RWPE1 (cell line): ENCODE results near the gene IMPDH2.

Experiments used
- CTCF ChIA-PET: fragments of 350-600 bp; sonication (Branson Sonifier 250); formaldehyde crosslinking; extraction: SDS; loops from one replicate; lab custom pipeline; 2021; lab: Yijun Ruan, JAX
- POLR2A ChIA-PET: fragments of 400-600 bp; formaldehyde crosslinking; extraction: SDS; loops from one replicate; lab custom pipeline; 2020; ENCODE audit warnings: antibody characterized with exemption; ENCODE audit not compliant: low non-redundant PET; lab: Yijun Ruan, JAX
- DNase-seq: peaks from one replicate; pipeline ENCODE4 v3.0.0; 2012; ENCODE audit warnings: low spot score
- H3K27ac ChIP-seq: fragments of 450-650 bp; 2 replicates; pipeline ENCODE4 v1.5.1; 2017
- TF ChIP-seq, protein P1 (sequence below): fragments of 450-650 bp; conservative IDR thresholded peaks from 2 replicates; pipeline ENCODE4 v1.5.1; 2017; ENCODE audit warnings: low read depth, mild to moderate bottlenecking

The IMPDH2 gene

DNA sequence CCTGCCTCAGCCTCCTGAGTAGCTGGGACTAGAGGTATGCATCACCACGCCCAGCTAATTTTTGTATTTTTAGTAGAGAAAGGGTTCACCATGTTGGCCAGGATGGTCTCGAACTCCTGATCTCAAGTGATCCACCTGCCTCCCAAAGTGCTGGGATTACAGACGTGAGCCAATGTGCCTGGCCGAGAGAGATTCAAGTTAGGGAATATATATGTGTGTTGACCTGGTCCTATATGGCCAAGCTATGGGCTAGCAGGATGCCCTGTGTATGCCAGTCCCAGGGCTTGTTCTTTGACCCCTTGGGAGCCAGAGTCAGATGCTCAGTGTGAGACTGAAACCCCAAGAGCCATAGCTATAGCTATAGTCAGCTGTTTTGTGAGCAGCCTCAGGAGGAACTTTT is 5.4 kb downstream of the IMPDH2 start:
- CTCF ChIA-PET = interaction anchor here (0.7 kb wide), 1 partner anchor 144 kb away, joined by 3 read pairs; no protein-coding TSS in a partner anchor
- POLR2A ChIA-PET = no interaction called here
- DNase-seq = no peak
- TF ChIP-seq, protein P1, sequence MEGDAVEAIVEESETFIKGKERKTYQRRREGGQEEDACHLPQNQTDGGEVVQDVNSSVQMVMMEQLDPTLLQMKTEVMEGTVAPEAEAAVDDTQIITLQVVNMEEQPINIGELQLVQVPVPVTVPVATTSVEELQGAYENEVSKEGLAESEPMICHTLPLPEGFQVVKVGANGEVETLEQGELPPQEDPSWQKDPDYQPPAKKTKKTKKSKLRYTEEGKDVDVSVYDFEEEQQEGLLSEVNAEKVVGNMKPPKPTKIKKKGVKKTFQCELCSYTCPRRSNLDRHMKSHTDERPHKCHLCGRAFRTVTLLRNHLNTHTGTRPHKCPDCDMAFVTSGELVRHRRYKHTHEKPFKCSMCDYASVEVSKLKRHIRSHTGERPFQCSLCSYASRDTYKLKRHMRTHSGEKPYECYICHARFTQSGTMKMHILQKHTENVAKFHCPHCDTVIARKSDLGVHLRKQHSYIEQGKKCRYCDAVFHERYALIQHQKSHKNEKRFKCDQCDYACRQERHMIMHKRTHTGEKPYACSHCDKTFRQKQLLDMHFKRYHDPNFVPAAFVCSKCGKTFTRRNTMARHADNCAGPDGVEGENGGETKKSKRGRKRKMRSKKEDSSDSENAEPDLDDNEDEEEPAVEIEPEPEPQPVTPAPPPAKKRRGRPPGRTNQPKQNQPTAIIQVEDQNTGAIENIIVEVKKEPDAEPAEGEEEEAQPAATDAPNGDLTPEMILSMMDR = no peak
- peak overlapping the region; percentile 98 for H3K27ac ChIP-seq

DNA sequence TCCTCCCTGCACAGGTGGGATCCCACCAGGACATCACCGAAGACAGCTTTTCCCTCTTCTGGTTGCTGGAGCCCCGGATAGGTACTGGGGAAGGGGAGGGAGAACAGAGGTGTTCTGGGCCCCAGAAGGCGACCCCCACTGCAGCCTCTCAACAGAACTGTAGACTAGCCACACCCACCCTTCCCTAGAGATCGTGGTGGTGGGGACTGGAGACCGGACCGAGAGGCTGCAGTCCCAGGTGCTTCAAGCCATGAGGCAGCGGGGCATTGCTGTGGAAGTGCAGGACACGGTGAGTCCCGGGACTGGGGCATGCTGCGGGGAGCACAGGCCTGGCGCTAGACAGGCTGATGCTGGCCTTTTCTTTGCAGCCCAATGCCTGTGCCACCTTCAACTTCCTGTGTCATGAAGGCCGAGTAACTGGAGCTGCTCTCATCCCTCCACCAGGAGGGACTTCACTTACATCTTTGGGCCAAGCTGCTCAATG is 6.5 kb downstream of the IMPDH2 start:
- DNase-seq = no peak
- POLR2A ChIA-PET = interaction anchor here (1.0 kb wide), 1 partner anchor 18 kb away, joined by 5 read pairs; no protein-coding TSS in a partner anchor
- peak overlapping the region; percentile 98 for H3K27ac ChIP-seq
- TF ChIP-seq, protein P1 = no peak
- CTCF ChIA-PET = no interaction called here

DNA sequence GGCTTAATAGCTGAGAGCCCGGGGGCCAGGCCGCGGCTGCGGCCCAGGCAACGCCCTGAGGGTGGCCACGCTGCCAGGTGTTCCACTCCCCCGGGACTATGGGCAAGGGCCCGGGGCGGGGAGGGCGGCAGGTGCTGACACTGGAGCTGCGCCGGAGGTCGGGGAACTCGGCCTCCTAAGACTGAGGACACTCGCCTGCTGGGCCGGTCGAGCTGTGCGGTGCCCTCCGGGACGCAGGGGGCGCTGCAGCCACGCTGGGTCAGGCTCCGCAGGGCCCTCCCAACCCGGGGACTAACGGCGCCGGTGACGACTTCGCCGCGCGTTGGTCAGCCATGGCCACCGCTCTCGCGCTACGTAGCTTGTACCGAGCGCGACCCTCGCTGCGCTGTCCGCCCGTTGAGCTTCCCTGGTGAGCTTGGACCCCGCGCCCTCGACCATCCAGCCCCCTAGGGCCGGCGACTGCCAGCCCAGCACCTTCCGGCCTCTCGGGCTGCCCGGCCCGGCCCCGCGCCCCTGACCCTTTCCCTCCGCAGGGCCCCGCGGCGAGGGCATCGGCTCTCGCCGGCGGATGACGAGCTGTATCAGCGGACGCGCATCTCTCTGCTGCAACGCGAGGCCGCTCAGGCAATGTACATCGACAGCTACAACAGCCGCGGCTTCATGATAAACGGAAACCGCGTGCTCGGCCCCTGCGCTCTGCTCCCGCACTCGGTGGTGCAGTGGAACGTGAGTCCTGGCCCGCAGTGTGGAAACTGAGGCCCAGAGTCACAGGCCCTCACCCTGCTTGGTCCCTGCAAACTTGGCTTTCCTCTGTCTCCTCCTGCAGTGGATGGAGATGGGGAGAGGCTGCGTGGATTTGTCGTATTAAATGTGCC is 7.1 kb downstream of the IMPDH2 start, which contains the start of gene NDUFAF3:
Gene NDUFAF3 (plus strand): TSS at position 309 of the 875 bp plus-strand sequence. CDS start 24 bp downstream, at position 333.
- H3K27ac ChIP-seq = peak within 1 kb of the TSS; percentile 98
- TF ChIP-seq, protein P1 = peak; percentile 91
- DNase-seq = peak; percentile 78
- ChIA-PET CTCF (interaction anchor here (0.6 to 1.0 kb wide), 3 partner anchors 9 to 363 kb away, joined by 3 to 5 read pairs (median 5); no protein-coding TSS in a partner anchor), POLR2A (interaction anchor here (0.5 to 1.0 kb wide), 3 partner anchors 17 to 278 kb away, joined by 3 to 5 read pairs (median 3); partner anchors contain the start of gene QRICH1)

DNA sequence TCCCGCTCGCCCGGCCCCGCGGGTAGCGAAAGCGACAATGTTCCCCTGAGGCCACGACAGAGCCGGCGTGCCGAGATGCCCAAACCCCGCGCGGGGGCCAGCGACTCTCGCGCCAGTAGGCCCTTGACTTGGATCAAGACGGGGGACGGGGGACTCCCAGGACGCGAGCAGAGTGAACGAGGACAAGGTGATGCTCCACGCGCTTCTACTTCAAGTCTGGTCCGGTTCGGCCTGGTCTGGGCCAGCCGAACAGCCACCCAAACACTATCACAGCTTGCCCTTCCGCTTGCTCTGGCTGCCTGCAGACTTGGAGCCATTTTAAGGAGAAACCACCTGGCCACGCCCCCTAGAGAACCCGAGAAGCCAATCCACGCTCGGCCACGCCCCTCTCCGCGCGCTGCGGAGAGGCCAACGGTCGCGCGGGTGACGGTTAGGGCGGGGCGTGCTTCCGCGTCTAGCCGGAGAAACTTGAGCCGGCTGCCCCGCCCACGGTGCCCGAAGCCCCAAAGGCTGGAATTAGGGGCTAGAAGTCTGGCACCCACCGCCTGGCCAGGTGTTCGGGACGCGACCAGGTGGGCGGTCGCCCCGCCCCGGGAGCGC is 7.9 kb downstream of the IMPDH2 start:
- TF ChIP-seq, protein P1 = no peak
- H3K27ac ChIP-seq = peak overlapping the region; percentile 98
- peak; percentile 80 for DNase-seq
- POLR2A ChIA-PET = interaction anchor here (0.6 to 1.3 kb wide), 3 partner anchors 14 to 73 kb away, joined by 3 to 4 read pairs (median 3); partner anchors contain the start of genes QRICH1 and WDR6
- CTCF ChIA-PET = interaction anchor here (0.6 to 1.0 kb wide), 2 partner anchors 73 to 362 kb away, joined by 5 read pairs; no protein-coding TSS in a partner anchor

DNA sequence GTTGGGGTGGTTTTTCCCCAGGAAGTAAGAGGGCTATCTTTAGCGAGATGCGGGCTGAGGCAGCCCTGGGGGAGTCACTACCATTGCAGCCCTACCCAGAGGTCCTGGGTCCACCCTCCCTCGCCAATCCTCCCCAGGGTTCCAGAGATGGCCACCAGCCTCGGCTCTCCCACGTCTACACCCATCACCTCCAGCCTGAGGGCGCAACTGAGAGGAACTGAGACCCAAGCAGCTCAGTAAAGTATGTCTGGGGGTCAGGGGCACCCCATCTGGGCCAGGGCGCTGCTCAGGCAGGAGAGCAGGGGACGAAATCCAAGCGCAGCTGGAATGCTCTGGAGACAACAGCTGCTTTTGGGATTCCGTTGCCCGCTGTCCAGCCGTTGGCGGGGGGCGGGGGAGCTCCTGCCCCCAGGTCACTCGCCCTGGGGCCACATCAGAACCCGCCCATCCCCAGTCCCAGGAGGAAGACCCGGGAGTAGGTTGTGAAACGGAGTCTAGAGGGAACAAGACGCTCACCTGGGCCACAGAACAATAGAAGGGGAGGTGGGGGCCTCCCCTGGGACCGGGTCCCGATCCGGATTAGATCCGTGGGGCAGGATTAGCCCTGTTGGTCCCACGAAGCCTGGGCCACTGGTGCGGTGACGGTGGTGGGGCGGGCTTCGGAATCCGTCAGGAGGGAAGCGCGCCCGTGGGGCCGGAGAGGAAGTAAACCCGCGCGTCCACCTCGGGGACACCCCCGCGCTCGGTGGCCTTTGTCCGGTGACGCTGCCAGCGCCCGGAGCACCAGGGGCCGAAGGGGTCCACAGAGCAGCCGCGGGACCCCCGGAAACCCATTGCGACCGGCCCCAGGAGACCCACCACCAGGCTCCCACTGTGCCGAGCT is 8.6 kb downstream of the IMPDH2 start:
- ChIA-PET POLR2A (interaction anchor here (0.5 to 1.3 kb wide), 3 partner anchors 14 to 68 kb away, joined by 3 to 4 read pairs (median 3); partner anchors contain the start of gene WDR6), CTCF (interaction anchor here (0.7 kb wide), 1 partner anchor 16 kb away, joined by 3 read pairs; no protein-coding TSS in a partner anchor)
- no peak for DNase-seq
- peak overlapping the region; percentile 98 for H3K27ac ChIP-seq
- TF ChIP-seq, protein P1 = no peak
